ENCODE measurements around the gene RHBDD1. TPM values are rescaled to one million over a fixed set of nuclear protein-coding genes. Genes with fewer than 3 reads are reported as not detected.

The RHBDD1 gene
- polyA plus RNA-seq, 4 donors = 27.7 to 33.5 (median 32.1) TPM

DNA sequence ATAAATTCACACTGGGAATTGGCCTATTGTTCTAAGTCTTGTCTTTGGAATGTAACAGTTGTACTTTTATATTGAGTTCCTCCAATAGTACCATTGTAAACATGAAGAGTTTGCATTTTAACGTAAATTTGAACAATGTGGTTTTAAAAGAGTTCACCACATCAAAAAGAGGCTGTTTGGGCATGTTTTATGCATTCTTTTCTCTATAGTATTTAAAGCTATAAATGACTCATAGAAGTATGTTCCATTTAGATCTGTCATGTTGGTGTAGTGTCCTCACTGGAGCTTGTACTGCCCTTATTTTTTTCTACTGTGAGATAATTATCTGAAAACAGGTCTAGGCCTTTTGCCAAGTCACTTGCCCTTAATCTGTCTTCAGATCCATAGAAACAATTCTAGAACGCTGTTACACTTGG lies 141.9 kb downstream of the RHBDD1 start:
- no peak for DNase-seq (ENCODE audit: low read depth in 4 of 4, low spot score in 3 of 4)

DNA sequence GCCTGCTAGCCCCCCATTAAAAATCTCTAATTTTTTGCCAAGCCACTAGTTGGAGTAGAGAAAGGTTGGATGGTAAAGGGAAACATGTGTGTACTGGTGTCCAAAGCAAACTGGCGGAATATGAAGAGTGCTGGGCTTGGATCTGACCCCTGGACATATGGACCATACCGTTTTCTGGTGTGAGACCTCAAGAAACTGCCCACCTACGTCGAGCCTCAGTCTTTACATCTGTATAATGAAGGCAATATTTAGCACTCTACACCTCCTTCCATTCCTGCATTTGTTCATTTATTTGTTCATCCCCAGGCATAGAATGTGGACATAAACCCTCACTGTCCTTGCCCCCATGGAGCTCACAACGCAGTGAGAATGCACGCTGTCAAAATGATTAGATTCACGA lies 142.4 kb downstream of the RHBDD1 start:
- DNase-seq (ENCODE audit: low read depth in 4 of 4, low spot score in 3 of 4) = no peak

DNA sequence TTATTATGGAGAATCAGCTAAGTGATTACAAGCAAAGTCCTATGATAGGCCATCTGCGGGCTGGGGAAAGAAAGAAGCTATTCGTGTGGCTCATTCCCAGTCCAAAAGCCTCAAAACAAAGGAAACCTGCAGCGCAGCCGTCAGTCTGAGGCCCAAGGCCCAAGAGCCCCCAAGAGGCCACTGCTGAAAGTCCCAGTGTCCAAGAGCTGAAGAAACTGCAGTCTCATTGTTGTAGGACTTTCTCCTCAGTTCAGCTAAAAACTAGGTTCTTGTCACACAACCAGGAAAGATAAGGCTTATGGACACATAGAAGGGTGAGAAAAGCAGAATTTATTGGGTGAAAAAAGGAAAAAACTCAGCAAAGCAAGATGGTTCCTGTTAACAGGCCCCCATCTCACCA lies 143.2 kb downstream of the RHBDD1 start:
- DNase-seq (ENCODE audit: low read depth in 4 of 4, low spot score in 3 of 4) = no peak

DNA sequence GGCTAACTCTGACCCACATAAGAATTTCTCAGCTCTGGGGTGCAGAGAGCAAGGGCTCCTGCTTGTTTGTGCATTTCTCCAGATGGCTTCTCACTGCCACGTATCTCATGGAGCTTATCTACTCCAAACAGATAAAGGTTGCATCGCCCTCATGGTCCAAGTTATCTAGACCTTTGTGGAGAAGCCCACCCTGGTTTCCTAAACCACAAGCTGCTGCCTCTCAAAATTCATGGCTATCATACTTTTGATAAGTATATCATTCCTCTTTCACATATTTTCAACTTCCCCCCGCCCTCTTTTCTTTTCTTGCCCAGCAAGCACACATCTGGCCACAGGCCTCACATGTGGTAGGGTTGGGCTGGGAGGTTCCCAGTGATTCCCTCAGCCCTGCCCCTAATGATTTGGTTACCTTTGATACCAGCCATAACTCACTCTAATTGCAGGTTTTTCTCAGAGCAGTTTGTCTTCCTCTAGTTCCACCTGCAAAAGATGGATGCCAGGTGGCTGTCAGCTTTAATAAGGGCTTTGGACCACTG lies 146.0 kb downstream of the RHBDD1 start:
- DNase-seq (ENCODE audit: low read depth in 4 of 4, low spot score in 3 of 4) = no peak

DNA sequence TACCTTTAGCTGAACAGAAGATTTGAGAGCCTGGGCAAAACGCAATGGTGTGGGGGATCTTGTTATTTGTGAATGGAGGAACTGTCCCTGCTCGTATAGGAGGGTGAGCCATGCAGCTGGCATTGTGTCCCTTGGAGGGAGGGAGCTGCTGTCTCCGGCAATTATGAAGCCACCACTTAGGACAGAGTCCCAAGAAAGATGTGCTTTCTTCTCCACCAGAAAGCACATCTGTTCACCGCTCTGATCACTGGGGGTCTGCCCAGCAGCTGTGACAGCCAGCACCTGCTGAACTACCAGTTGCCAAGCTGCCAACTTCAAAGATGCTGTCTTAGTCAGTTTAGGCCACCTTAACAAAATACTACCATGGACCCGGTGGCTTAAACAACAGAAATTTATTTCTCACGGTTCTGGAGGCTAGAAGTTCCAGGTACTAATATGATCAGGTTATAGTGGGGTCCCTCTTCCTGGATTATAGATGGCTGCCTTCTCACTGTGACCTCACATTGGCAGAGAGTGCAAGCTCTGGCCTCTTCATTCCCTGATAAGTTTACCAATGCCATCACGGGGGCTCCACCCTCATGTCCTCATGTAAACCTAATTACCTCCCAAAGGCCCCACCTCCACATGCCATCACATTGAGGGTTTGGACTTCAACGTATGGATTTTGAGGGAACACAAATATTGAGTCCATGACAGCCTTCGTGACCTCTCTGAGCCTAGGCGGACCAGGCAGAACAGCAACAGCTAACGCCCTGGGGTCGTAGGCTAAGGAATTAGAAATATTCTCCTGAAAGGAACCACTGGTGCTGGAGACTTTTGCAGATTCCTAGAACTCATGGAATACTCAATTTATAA lies 148.3 kb downstream of the RHBDD1 start:
- no peak for DNase-seq (ENCODE audit: low read depth in 4 of 4, low spot score in 3 of 4)

DNA sequence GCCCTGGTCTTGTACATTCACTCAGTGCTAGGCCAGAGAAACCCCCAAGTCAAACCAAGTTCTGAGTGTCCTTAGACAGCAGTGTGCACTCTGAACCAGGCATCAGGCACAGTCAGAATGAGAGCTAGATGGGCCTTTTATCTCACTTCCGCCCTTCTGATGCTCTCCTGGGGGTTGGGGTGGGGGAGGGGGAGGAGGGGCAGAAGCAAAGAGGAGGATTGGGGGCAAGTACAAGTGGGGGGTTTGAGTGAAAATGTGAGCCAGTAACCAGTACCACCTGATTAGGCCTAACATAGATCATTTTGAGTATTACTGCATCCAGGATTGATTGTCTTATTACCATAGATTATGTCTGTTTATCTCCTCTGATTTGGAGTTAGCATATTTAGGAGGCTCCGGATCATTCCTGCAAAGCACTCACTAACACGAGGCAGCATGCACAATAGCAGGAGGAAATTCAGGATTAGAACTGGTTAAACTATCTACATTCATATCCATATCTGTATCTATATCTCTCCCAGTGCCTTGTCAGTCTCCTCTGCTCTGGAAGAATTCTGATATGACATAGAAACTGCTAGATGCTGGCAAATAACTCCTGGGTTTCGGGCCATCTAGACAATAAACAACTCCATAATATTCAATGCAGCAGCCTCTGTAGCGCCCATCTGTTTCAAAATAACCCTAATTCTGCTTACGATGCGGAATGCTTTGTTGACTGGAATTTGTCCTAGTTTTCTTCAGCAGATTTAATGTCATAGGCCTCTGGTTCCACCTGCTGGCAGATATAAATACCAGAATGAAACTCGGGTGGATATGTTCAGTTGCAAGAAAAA lies 149.1 kb downstream of the RHBDD1 start:
- DNase-seq (ENCODE audit: low read depth in 4 of 4, low spot score in 3 of 4) = peak; percentile 51 to 77 (median 73)

DNA sequence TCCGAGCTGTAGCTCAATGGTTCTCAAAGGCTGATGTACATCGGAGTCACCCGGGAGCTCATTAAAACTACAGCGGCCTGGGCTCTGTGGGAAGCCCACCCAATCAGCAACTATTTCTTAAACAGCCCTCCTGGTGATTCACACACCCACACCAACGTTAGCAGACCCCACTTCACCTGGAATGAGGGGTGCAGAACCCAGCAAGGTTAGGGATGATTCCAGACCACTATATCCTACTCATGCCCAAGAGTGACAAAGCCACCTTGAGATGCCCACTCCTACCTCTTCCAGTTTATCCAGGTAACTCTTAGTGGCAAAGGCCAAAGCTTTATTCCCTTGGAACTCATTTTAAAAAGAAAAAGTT lies 149.7 kb downstream of the RHBDD1 start:
- DNase-seq (ENCODE audit: low read depth in 4 of 4, low spot score in 3 of 4) = no peak

DNA sequence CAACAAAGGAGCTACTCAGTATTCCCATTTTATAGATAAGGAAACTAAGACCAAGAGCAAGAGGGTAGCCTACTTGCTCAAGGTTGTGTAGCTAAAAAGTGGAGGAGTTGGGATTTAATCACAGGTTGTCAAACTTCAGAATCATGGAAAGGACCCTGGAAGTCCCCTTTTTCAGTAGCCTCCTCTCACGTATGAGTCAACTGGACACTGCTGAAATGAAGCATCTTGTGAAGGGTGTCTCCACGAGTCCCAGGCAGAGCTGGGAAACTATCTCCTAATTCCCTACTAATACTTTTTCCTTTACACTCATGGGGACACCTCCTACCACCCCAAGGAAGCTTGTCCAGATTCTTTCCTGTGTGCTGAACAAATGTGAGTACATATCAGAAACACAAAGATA lies 155.8 kb downstream of the RHBDD1 start:
- no peak for DNase-seq (ENCODE audit: low read depth in 4 of 4, low spot score in 3 of 4)

DNA sequence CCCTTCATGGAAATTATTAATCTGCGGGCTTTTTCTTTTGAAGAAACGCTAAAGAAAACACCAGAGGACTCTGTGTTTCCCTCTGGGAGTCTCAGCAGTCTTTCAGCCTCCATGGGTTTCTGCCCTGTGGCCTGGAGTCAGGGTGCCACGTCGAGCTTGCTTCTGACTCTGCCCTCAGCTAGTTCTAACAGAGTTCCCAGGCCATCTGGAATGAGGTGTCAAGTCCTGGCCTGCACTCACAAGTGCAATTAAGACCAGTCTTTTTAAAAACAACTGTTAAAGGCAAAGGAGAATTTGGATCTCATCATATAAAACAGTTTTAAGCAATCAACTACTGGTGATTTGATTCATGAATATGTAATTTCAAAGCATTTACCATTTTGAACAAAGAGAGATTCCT lies 157.3 kb downstream of the RHBDD1 start:
- DNase-seq (ENCODE audit: low read depth in 4 of 4, low spot score in 3 of 4) = no peak

DNA sequence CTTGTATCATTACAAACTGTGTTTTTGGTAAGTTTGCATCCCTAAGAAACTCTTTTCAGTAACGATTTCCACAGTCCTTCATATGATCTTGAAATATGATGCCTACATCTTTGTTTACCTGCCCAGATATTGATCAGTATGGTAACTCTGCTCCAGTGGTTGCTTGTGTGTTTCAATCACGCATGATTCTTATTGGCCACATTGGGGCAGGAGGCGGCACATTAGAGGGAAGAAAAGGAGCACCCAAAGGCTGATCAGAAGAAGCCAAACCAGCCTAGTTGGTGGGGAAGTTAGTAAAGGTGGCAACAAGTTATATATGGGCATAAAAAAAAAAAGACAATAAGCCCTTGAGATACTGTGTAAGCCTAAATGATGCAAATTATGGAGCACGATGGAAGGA lies 158.9 kb downstream of the RHBDD1 start:
- no peak for DNase-seq (ENCODE audit: low read depth in 4 of 4, low spot score in 3 of 4)

DNA sequence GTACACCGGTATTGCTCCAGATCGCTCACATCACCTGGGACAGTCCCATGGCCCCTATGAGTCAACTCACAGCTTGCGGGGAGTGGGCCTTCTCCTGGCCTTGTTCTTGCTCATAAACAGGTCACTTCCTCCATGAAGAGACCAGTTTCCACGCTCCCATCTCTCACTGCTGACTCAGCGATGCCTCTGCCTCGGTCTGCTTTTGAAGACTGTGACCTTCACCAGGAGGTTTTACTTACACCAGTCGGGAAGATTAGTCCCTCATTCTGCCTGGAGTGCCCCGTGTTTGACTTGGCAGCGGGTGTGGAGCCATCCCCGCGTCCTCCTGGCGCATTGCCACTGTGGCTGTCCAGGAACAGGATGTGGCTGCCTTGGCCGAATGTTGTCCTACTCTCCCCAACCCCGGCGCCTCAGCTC lies 159.8 kb downstream of the RHBDD1 start:
- DNase-seq (ENCODE audit: low read depth in 4 of 4, low spot score in 3 of 4) = no peak

DNA sequence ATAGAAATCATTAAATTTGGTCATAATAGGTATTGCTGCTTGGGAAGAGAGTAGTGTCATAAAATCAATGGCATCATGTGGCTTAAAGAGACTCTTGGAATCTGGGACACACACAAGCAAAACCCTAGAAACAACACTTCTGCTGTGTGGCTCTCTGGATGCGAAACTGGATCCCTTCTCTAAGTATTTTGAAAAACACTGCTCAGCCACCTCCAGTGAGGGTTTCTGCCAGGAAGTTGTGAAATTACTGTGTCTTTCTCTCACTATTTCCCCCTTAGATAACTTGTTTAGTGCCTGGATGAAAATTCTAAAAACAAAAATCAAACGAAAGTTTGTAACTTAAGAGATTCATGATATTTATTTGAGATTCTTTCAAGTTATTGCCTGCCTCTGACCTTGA lies 163.8 kb downstream of the RHBDD1 start:
- no peak for DNase-seq (ENCODE audit: low read depth in 4 of 4, low spot score in 3 of 4)

DNA sequence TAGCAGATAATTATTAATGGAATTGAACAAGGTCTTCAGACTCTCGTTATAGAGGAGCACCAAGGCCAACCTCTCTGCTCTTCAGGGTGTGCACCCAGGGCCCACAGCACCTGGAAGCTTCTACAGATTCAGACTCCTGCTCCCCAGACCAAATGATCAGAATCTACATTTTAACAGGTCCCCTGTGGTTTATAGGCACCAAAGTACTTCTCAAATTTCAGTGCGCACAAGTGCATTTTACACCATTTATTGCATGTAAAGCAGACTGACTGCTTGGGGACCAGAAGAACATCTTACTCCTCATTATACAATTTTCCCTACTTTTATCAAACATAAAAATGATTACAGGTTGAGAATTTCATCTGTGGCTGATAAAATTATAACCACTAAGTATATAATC lies 164.3 kb downstream of the RHBDD1 start:
- DNase-seq (ENCODE audit: low read depth in 4 of 4, low spot score in 3 of 4) = no peak

DNA sequence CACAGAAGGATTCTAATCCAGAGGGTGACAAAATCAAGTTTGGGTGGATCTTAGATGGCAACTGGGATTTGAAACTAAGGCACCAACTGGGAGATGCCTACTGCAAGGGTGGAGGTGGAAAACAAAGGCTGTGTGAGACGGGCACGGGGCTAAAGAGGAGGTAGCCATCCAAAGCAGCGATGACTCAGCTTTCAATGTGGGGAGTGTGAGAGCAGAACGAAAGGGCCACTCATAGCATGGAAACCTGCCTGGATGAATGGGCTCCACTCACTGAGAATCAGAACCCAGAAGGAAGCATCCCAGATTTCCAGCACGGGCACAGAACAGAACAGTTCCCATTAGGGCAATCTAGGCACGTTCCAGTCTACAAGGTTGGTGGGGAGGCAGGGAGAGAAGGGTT lies 168.6 kb downstream of the RHBDD1 start:
- DNase-seq (ENCODE audit: low read depth in 4 of 4, low spot score in 3 of 4) = no peak

DNA sequence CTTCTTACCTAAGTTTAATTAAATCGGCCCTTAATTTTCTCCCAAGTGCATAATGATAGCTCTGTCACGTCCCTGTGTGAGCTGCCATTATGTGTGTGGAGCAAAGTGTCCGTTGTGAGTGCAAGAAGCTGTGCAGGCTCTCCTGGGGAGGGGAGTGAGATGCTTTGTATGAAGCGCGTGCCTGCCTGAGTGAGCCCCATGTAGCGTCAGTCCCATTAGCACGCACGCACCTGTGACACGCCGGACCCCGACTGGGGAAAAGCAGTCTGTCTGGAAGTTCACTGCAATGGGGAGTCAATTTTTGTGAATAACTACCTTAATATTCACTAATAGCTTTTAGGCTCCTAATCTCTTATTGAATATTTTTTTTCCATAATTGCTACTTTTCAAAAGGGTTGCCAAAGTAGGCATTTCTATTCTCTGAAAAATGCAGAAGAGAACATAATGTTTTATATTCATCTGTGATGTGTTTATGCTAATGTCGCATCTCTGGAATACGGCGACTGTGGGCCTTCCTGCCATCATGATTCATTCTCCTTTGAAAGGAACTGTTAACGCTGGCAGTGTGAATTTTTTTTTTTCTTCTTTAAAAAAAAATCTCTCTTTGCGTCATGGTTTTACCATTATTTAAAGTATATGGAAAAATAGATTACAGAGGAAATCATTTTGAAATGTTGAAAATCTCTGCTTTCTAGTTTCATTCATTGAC lies 170.5 kb downstream of the RHBDD1 start:
- DNase-seq (ENCODE audit: low read depth in 4 of 4, low spot score in 3 of 4) = no peak

DNA sequence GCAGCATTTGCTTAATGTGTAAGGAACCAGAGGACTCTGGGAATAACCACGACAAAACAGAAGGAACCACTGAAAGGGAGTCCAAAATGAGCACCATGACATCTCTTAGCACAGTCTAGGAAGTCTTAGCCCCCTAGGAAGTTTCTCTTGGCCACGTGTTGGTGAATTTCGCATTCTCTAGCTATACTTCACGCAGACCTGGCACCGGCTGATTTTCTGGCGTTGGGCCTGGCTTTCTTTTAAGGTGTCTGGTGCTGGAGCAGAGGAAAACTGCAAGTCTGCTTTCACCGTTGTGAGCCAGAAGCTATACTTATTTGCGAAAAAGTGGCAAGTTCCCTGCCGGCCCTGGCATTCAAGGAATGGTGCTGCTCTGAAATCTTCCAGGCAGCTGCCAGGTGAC lies 171.3 kb downstream of the RHBDD1 start:
- DNase-seq (ENCODE audit: low read depth in 4 of 4, low spot score in 3 of 4) = no peak

DNA sequence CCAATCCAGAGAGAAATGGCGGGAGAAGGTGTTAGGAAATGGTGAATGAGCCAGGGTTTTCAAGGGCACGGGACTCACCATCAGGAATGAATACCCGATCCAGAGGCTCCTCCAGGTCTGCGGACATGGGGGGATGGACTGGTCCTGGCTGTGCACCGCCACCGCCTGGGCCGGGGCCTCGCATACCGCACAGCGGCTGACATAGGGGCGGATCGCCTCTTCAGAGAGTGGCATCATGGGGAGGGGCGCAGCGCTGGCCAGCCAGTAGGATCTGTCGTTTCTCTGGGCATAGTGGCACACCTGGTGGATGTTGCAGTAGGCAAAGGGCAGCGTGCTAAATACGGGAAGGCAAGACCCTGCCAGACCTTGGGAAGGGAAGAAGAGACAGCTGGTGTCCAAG lies 172.1 kb downstream of the RHBDD1 start:
- DNase-seq (ENCODE audit: low read depth in 4 of 4, low spot score in 3 of 4) = no peak

DNA sequence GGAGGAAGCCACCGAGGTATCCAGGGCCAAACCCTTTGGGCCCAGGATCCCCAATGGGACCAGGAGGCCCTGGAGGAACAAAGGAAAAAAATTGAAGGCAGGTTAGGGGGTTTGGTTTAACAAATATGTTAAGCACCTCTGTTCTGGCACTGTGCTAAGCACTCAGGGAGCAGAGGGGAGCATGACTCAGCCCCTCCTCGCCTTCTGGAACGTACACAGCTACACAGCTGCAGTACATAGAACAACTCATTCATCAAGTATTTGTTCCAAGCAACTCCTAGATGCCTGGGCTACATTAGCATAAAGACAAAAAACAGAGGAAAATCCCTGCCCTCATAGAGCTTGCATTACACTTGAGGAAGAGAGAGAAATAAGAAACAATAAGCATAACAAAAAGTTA lies 174.6 kb downstream of the RHBDD1 start:
- DNase-seq (ENCODE audit: low read depth in 4 of 4, low spot score in 3 of 4) = no peak

DNA sequence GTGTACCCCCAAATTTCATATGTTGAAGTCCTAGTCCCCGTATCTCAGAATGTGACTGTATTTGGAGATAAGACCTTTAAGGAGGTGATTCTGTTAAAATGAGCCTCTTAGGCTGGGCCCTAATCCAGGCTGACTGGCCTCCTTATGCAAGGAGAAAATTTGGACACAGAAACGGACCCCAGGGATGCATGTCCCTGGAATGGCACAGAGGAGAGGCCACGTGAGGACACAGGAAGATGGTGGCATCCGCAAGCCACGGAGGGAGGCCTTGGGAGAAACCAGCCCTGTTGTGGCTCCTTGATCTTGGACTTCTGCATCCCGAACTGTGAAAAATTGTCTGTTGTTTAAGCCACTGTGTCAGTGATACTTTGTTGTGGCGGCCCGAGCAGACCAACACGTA lies 177.5 kb downstream of the RHBDD1 start:
- no peak for DNase-seq (ENCODE audit: low read depth in 4 of 4, low spot score in 3 of 4)

DNA sequence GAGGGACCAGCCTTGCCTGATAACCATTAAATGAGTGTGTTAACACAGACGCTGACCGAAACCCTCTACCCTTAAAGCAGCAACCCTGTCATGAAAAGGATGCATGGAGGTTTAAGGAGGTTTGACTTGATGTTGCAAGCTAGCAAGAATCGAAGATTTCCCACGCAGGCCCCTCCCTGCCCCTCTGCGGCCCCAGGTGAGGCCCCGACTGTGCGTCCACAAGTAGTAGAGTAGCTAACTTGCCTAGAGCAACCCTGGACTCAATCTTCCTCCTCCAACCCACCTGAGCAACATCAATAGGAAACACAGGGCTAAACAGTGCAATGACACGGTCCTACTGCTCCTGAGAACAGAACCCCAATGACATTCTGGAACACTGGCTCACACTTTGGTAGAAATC lies 178.0 kb downstream of the RHBDD1 start:
- no peak for DNase-seq (ENCODE audit: low read depth in 4 of 4, low spot score in 3 of 4)

DNA sequence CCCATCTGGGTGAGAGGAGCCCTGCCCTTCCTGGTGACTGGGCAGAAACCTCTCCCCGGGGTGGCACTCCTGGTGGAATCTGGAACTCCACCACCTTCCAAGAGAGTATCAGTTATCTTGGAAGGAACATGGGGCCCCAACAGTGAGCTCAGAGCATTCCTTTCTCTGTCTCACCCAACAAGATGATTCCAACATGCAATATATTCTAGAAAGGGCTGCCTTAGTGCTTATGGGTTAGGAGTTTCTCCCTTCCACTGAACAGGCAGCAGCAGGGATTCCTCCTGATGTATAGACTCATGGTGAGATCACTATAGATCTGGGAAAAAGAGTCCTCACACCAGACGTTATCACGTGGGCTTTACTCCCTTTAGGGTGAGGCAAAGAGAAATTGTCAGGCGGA lies 181.0 kb downstream of the RHBDD1 start:
- no peak for DNase-seq (ENCODE audit: low read depth in 4 of 4, low spot score in 3 of 4)

Data from right renal pelvis (tissue), 4 donors.